T-helper 1 cell (primary cell): ENCODE measurements around the gene SYT8.

Experiments
- DNase-seq, 5 donors: peaks; one replicate each; pipeline ENCODE4 v3.0.0-alpha.2; 2012 to 2020

SYT8 gene

DNA sequence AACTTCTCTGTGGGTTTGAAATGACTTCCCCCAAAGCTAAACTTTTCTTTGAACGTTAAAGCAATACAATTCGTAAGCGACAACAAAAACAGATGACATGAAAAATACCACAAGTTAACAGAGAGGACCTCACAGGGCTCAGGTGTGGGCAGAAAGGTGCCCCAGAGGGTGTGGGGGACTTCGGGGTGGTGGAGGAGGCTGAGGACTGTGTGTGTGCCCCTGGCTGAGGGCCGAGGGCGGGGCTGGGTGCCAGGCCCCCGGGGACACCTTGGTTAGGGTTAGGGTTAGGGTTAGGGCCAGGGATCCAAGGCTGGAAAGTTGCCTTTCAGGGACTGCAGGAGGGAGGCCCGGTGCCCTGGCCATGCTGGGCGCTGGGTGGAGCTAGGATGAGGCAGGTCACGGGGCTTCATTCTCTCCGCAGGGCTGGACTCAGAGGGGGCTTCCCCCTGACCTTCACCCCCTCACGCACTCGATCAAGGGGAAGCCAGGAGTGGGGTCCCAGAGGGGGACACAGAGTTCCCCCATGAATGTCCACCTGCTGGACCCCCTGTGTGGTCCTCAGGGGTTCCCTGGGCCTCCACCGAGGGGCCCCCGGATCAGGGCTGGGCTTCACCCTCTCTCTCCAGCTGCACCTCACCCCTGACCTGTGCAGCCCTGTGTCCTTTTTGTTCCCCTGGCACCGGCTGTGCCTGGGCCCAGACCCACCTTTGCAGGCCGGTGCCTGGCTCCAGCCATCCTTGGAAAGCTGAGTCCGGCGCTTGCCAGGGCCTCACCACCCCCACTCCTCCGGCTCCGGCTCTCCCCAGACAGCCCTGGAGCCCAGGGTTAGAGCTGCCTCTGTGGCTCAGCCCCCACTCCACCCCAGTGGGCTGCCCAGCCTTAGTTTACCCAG, 11.0 kb downstream of the SYT8 start:
- no peak for DNase-seq

GRCh38 chr11:1846453-1846932, 11.7 kb downstream of the SYT8 start:
- no peak for DNase-seq

DNA sequence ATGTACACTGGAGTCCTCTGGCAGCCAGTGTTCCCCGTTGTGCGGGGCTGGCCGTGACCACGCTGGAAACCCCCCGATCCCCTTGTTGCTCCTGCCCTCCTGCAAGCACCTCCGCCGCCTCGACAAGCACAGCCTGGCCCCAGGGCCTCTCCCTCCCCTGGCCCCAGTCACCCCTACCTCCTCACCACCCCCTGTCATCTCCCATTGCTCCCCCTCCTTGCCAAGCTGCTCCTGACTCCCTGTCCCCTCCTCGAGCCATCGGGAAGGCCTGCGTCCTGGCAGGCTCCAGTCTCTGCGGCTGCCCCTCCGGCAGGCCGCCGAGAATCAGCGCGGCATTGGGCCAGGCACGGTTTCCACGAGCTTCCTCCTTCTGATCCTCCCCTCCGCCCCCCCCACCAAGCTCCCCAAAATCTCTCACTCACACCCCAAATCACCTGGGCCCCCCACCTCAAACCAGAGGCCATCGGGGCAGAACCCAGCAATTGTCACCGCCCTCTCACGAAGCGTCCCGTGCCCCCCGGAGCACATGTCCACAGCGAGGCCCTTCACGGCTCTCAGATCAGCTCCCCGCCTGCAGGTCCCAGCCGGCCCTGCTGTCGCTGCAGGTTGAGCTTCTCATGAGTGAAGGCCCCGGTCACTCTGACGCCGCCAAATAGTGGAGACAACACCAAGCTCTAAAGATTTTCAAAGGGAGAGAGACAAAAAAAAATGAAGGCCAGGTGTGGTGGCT, 12.4 kb downstream of the SYT8 start:
- no peak for DNase-seq

GRCh38 chr11:1847926-1848639, 13.3 kb downstream of the SYT8 start:
- DNase-seq, result no peak

DNA sequence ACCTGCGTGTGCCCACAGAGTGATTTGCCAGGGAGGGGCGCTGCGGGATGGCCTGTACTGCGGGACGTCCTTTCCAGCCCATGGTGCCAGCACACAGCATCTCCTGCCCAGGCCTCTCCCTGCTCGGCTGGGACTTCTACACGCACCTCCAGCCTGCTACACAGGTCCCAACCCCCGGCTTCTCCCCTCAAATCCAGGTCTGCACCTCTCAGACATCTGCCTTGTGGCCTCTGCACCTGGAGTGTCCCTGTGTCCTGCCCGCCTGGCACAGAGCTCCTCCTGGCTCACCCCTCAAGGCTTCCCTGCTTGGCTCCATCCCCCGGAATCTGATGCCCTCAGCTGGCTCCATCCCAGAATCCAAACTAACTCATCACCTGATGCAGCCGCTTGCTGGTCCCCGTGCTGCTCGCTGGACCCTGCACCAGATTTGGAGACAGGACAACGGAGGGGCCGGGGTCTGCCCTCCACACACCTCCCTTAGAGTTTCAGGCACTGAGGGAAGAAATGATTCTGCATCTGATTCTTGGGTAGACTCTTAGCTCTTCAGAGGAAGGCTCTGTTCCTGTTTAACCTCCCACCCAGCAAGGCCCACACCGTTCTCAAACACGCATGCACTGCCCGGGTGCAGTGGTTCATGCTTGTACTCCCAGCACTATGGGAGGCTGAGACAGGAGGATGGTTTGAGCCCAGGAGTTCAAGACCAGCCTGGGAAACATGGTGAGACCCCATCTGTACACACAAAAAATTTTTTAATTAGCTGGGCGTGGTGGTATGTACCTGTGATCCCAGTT, 14.0 kb downstream of the SYT8 start:
- no peak for DNase-seq

DNA sequence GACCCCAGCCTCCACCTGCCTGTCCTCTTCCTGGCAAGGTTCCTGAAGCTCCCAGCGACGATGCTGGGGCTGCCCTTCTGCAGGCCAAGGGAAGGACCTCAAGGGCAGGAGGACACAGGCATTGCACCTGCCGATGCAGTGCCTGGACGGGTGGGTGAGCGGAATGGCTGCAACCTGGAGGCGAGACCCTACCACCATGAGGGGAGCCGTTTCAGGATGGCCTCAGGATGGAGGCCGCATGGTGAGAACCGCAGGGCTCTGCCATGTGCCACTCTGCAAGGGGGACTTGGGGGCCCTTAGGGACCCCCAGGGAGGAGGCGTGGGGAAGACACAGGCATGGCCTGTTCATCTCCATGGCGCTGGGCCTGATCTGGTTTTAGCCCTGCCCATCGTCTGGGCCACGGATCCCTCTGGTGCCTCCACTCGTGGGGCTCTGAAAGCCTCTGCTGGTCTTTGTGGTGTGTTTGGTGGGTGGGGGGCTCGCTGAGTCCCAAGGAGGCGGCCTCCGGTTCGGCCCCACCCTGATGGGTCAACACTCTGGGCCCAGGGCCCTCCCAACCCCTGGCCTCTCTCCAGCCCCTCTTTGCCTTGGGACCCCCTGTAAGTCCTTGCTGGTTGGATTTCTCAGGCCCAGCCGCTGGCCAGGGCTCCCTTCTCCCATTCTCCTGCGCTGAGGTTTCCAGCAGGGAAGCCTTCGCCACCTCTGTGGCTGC, 16.8 kb downstream of the SYT8 start:
- no peak for DNase-seq

- no peak for DNase-seq
These were observed 17.6 kb downstream of the SYT8 start for GRCh38 chr11:1852271-1852876.

- DNase-seq, result peak; percentile 55 to 94 (median 66)
These were observed 18.1 kb downstream of the SYT8 start, which contains the start of gene LSP1 for GRCh38 chr11:1852877-1853276. LSP1 (plus strand) TSS chr11:1853084; CDS start chr11:1853145, 61 bp downstream.

DNA sequence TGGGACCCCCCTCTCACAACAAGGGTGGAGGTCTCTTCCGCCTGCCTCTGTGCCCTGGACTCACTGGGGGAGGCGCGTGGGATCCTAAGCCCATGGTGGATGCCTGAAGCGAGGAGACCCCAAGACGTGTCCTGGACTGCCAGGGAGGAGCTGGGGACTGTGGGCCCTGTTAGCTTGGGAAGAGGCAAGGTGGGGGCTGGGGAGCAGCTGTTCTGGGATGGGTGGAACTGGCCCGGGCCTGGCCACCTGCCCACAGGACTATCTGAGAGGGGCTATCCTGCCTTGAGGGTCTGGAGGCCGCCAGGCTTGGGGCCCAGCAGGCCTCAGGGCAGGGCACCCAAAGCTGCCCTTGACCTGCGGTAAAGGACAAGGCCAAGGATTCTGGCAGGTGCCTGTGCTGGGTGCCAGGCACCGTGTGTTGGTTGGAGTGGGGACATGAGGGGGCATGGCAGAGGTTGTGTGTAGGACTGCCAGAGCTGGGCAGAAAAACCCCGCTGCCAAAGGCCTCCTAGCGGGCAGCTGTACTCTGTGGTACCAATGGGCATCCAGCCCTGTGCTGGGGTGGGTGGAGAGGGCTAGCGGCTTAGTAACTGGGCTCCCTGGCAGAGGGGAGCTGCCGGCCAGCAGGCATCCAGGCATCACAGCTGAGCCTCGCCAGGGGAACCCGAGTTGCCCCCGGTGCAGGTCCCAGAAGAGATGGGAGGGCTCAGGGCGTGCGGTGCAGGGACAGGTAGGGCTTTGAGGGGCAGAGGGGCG, 18.8 kb downstream of the SYT8 start:
- DNase-seq, result peak in 1 of 5 donors; percentile 17

DNA sequence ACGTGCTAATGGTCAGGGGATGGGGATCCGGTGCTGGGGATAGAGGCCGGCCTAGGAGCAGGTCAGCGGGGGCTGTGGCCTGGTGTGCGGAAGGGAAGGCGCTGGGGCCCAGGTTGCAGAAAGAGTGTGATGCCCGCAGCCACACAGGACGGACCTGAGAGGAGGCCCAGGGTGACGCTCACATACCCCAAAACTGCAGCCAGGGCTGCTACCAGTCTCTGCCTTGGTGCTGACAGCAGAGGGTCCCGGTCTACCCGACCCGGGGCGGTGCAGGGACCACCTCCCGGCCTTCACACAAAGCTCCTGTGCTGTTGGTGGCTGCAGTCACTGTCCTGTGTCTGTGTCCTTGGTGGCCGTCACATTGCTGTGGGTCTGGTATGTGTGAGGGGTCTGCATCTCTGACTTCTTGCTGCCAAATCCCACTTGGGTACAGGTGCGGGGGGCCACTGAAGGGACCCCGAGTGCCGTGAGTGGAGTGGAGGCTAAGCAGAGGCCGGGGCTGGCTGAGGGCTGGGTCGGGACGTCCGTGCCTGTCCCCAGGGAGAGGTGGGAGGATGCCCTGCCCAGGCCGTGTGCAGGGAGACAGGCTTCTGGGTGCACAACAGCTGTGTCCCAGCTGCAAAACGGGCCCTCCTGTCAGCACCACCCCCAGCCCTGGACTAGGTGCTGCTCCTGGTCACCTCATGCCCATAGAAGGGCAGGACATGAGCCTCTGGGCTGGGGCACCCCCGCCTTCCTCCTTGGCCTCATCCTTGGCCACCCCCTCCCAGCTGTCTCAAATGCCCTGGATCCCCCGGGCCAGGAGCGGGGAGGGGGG, 19.6 kb downstream of the SYT8 start:
- DNase-seq, result no peak

GRCh38 chr11:1854949-1855885, 20.4 kb downstream of the SYT8 start:
- DNase-seq, result peak in 1 of 5 donors; percentile 32

GRCh38 chr11:1855886-1856265, 21.1 kb downstream of the SYT8 start:
- DNase-seq, result no peak

DNA sequence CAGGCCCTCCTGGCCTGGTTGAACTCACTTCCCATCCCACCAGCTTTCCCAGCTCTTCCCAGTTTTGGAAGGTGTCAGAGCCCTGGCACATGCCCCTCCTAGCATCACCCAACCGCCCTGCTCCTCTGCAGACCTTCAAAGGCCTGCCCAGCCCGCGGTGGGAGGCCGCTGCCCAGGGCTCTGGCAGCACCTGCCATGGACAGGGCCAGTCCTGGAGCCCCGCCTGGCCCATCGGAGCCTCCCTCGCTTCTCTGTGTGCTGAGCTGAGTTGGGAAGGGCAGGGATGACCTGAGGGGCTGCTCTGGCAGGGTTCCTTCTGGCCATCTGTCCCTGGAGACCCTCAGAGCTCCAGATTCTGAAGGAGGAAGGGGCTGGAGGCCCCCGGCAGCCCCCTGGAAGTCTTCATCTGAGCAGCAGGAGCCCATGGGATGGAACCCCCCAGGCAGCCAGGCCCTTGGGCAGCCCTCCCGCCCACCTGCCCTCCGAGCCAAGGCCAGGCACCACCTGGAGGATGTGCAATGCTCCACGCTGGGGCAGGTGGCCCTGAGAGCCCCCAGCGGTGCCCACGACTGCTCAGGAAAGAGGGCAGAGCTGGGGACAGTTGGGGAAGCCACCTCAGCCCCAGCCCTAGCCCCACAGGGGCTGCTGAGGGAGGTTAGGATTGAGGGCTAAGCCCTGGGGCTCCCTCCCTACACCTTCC, 21.7 kb downstream of the SYT8 start:
- DNase-seq, result no peak

GRCh38 chr11:1857064-1857463, 22.3 kb downstream of the SYT8 start:
- no peak for DNase-seq

DNA sequence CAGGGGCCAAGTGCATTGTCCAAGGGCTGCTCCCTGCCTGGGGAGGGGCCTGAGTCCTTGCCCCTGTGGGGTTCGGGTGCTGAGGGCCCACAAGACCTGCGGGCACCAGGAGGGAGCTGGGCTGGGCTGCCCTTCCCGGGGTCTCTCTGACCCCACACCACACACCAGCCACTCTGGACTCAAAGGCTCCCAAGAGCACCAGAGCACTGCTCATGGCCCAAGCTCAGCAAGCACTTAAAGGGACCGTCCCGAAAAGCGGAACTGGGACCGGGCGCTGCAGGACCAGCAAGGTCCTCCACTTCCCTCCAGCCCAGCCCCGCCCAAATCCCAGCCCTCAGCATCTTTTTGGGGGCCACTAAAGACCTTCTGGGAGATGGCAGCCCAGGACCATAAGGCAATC, 23.4 kb downstream of the SYT8 start:
- no peak for DNase-seq

- no peak for DNase-seq
These were observed 23.8 kb downstream of the SYT8 start for GRCh38 chr11:1858576-1858975.

DNA sequence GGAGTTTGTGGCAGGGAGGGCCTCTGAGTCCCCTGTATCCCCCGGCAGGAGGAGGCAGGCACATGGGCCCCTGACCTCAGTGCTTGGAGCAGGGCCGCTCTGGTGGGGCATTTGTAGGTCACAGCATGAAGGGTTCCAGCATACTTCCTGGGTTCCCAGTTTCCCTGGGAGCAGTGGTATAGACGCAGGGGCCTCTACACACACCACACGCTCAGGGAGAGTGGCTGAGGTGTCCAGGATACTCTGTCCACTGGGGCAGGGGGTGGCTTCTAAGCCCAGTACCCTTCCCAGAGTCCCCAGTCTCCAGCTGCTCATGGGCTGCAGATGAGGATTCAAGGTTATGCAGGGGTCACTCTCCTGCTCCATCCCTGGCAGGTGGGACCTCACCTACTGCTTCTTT, 24.2 kb downstream of the SYT8 start:
- DNase-seq, result no peak

DNA sequence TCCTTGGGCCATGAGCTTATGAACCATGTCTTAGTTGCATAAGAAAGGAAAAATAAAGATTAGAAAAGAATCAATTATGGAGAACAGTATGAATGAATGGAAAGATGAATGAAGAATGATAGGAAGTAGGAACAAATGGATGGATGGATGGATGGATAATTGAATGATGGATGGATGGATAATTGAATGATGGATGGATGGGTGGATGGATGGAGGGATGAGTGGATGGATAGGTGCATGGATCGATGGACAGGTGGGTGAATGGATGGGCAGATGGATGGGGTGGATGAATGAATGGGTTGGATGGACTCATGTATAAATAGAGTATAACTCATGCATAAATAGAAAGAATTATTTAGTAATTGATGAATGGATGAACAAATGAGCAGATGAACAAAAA, 25.3 kb downstream of the SYT8 start:
- no peak for DNase-seq
